Measurements from ENCODE around the gene TAF11. TPM values are rescaled to one million over a fixed set of nuclear protein-coding genes. Genes with fewer than 3 reads are reported as not detected.

The TAF11 gene
- total and polyA plus RNA-seq, 2 experiments from 2014 or later = 38.6 to 43.9 TPM

GRCh38 chr6:34929241-34929978, 41.6 kb upstream of the TAF11 start:
- no peaks in the 10 kb centered on the region for H3K36me3 ChIP-seq (replicated peaks; ENCODE audit: insufficient read depth, low read depth)
- H3K79me2 ChIP-seq = peaks cover 82% of the 10 kb centered on the region
- H3K9me2 ChIP-seq (replicated peaks; ENCODE audit: insufficient read depth) = no peaks in the 10 kb centered on the region
- no peak overlapping the region for H3K4me2 ChIP-seq
- no peaks in the 10 kb centered on the region for H4K20me1 ChIP-seq (ENCODE audit: insufficient read depth, poor library complexity, severe bottlenecking)
- no peaks in the 10 kb centered on the region for H3K27me3 ChIP-seq
- H3K9me3 ChIP-seq (ENCODE audit: low read depth) = no peaks in the 10 kb centered on the region
- DNase-seq (ENCODE audit: low spot score) = no peak
- TF ChIP-seq EZH2 (IDR thresholded peaks at IDR 0.05; ENCODE audit: borderline replicate concordance) (no peak), EZH2phosphoT487 (IDR thresholded peaks at IDR 0.05; ENCODE audit: low read depth, severe bottlenecking, unreplicated experiment) (no peak), CTCF (IDR thresholded peaks at IDR 0.05; ENCODE audit: poor library complexity) (no peak)
- WGBS (ENCODE audit: low lambda C conversion rate, missing lambda C conversion rate) = 91% methylated on average over 4 of the region's 4 CpGs
- H2AFZ ChIP-seq = no peak overlapping the region
- H3K27ac ChIP-seq = no peak overlapping the region
- H3K4me3 ChIP-seq = no peak overlapping the region
- peaks cover 3% of the 10 kb centered on the region for H3K4me1 ChIP-seq (ENCODE audit: insufficient read depth)

GRCh38 chr6:34928695-34929094, 40.9 kb upstream of the TAF11 start:
- H3K4me2 ChIP-seq = no peak overlapping the region
- H3K9me3 ChIP-seq (ENCODE audit: low read depth) = no peaks in the 10 kb centered on the region
- H3K4me1 ChIP-seq (ENCODE audit: insufficient read depth) = no peaks in the 10 kb centered on the region
- H3K9me2 ChIP-seq (replicated peaks; ENCODE audit: insufficient read depth) = no peaks in the 10 kb centered on the region
- H3K27me3 ChIP-seq = no peaks in the 10 kb centered on the region
- no peak overlapping the region for H3K27ac ChIP-seq
- WGBS (ENCODE audit: low lambda C conversion rate, missing lambda C conversion rate) = 75% methylated on average over 1 of the region's 1 CpG
- TF ChIP-seq CTCF (IDR thresholded peaks at IDR 0.05; ENCODE audit: poor library complexity) (no peak), EZH2phosphoT487 (IDR thresholded peaks at IDR 0.05; ENCODE audit: low read depth, severe bottlenecking, unreplicated experiment) (no peak), EZH2 (IDR thresholded peaks at IDR 0.05; ENCODE audit: borderline replicate concordance) (no peak)
- no peaks in the 10 kb centered on the region for H3K36me3 ChIP-seq (replicated peaks; ENCODE audit: insufficient read depth, low read depth)
- DNase-seq (ENCODE audit: low spot score) = no peak
- H3K4me3 ChIP-seq = no peak overlapping the region
- peaks cover 80% of the 10 kb centered on the region for H3K79me2 ChIP-seq
- no peaks in the 10 kb centered on the region for H4K20me1 ChIP-seq (ENCODE audit: insufficient read depth, poor library complexity, severe bottlenecking)
- no peak overlapping the region for H2AFZ ChIP-seq

- WGBS (ENCODE audit: low lambda C conversion rate, missing lambda C conversion rate) = 43% methylated on average over 3 of the region's 3 CpGs
- DNase-seq (ENCODE audit: low spot score) = no peak
- Histone ChIP-seq H3K79me2 (peaks cover 79% of the 10 kb centered on the region), H3K4me3 (no peak overlapping the region), H3K4me2 (no peak overlapping the region), H3K9me2 (replicated peaks; ENCODE audit: insufficient read depth) (no peaks in the 10 kb centered on the region), H3K27ac (no peak overlapping the region), H2AFZ (no peak overlapping the region), H3K27me3 (no peaks in the 10 kb centered on the region), H3K4me1 (ENCODE audit: insufficient read depth) (no peaks in the 10 kb centered on the region), H3K36me3 (replicated peaks; ENCODE audit: insufficient read depth, low read depth) (no peaks in the 10 kb centered on the region), H4K20me1 (ENCODE audit: insufficient read depth, poor library complexity, severe bottlenecking) (no peaks in the 10 kb centered on the region), H3K9me3 (ENCODE audit: low read depth) (no peaks in the 10 kb centered on the region)
- TF ChIP-seq EZH2 (IDR thresholded peaks at IDR 0.05; ENCODE audit: borderline replicate concordance) (no peak), EZH2phosphoT487 (IDR thresholded peaks at IDR 0.05; ENCODE audit: low read depth, severe bottlenecking, unreplicated experiment) (no peak), CTCF (IDR thresholded peaks at IDR 0.05; ENCODE audit: poor library complexity) (no peak)
These were observed 40.4 kb upstream of the TAF11 start for GRCh38 chr6:34928220-34928619.
